ENCODE data around the gene FLOT1. TPM values are rescaled to one million over a fixed set of nuclear protein-coding genes. Genes with fewer than 3 reads are reported as not detected.

The FLOT1 gene
- total and polyA plus RNA-seq, 2 of the 13 experiments (the other 11 are each of a cell fraction or from before 2014, with no cell fraction given), result 82.3 to 130 TPM

GRCh38 chr6:30686908-30687658, 55.4 kb downstream of the FLOT1 start (continued):
- TF ChIP-seq ZNF546 (CRISPR knock-in tag; conservative IDR thresholded peaks at IDR 0.05) (no peak), KLF6 (CRISPR knock-in tag; IDR thresholded peaks at IDR 0.05) (no peak), TCF7L2 (IDR thresholded peaks at IDR 0.05; ENCODE audit: low read depth, low read length) (no peak), NFE2L1 (CRISPR knock-in tag; IDR thresholded peaks at IDR 0.05; ENCODE audit: borderline replicate concordance) (peak; percentile 82; the same call in 1 of the 2 replicates), MATR3 (CRISPR knock-in tag; IDR thresholded peaks at IDR 0.05) (no peak), ETV5 (CRISPR knock-in tag; IDR thresholded peaks at IDR 0.05; ENCODE audit: borderline replicate concordance) (peak; percentile 29; the same call in 1 of the 2 replicates), RNF2 (conservative IDR thresholded peaks at IDR 0.05; ENCODE audit: low read depth) (no peak), KAT2B (IDR thresholded peaks at IDR 0.05; ENCODE audit: borderline replicate concordance, low read depth, low read length) (no peak), ZNF761 (CRISPR knock-in tag; conservative IDR thresholded peaks at IDR 0.05) (no peak; the same call in 1 of the 2 replicates), ZNF253 (CRISPR knock-in tag; IDR thresholded peaks at IDR 0.05; ENCODE audit: borderline replicate concordance) (no peak), AKAP8 (CRISPR knock-in tag; IDR thresholded peaks at IDR 0.05) (no peak), RFXAP (CRISPR knock-in tag; IDR thresholded peaks at IDR 0.05; ENCODE audit: borderline replicate concordance) (no peak), SMARCE1 (IDR thresholded peaks at IDR 0.05; ENCODE audit: borderline replicate concordance) (no peak), ZNF549 (CRISPR knock-in tag; IDR thresholded peaks at IDR 0.05) (no peak), ZNF383 (CRISPR knock-in tag; IDR thresholded peaks at IDR 0.05; ENCODE audit: borderline replicate concordance) (no peak), MAF1 (CRISPR knock-in tag; IDR thresholded peaks at IDR 0.05; ENCODE audit: borderline replicate concordance) (no peak), ZHX1 (CRISPR knock-in tag; IDR thresholded peaks at IDR 0.05; ENCODE audit: low read depth) (no peak), SPEN (CRISPR knock-in tag; IDR thresholded peaks at IDR 0.05; ENCODE audit: low read depth) (no peak; the same call in 1 of the 2 replicates), ZNF263 (CRISPR knock-in tag; IDR thresholded peaks at IDR 0.05) (peak; percentile 99), GPN1 (CRISPR knock-in tag; IDR thresholded peaks at IDR 0.05; ENCODE audit: borderline replicate concordance) (no peak), KDM6A (CRISPR knock-in tag; IDR thresholded peaks at IDR 0.05; ENCODE audit: low read depth) (no peak), ZNF12 (CRISPR knock-in tag; IDR thresholded peaks at IDR 0.05) (no peak), TCF12 (IDR thresholded peaks at IDR 0.05) (no peak), TCF12 (CRISPR knock-in tag; IDR thresholded peaks at IDR 0.05) (peak; percentile 46; the same call in 1 of the 2 replicates), BCL3 (CRISPR knock-in tag; IDR thresholded peaks at IDR 0.05) (peak; percentile 31; the same call in 1 of the 2 replicates)
